ENCODE measurements around the gene TBC1D17. TPM values are rescaled to one million over a fixed set of nuclear protein-coding genes. Genes with fewer than 3 reads are reported as not detected.

Gene TBC1D17
- polyA plus RNA-seq, 1 donor from 2014 or later = 13.1 TPM

DNA sequence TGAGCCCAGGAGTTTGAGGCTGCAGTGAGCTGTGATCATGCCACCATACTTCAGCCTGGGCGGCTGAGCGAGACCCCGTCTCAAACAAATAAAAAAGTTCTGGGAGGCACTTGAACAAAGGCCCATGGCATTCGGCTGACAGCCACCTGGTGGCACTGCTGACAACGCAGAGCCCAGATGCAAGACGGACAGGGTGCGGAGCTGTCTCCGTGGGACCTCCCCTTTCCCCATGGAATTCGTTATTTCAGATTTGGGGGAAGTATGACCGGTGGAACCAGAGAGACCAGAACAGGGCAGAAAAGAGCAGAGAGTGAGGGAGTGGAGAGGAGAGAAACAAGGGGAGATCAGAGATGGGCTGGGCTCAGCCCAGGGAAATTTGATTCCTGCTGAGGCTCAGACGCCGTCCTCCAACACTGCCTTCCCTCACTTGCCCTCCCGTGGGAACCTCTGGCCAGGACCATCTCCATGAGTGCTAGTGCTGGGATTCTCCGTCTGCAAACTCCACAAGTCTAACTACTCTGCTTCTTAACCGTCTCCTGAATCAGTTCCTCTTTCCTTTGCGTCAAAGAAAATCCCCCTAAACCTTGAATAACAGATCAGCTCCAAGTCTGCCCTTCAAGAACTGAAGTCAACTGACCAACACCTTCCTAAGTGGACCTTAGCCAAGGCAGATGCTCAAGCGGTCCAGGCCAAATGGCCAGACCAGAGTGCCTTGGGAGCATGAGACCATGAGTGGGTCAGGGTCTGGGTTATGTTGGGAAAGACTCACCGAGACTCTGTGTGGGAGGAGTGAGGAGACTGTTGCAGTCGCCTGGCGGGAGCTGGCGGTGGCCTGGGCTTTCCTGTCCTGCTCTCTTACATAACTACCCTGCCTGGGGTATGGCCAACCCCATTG, 39.6 kb downstream of the TBC1D17 start:
- H2AFZ ChIP-seq (ENCODE audit: low read depth, low read length) = no peak overlapping the region
- no peaks in the 10 kb centered on the region for H4K20me1 ChIP-seq (ENCODE audit: insufficient read depth)
- no peaks in the 10 kb centered on the region for H3K36me3 ChIP-seq (ENCODE audit: insufficient read depth, low read length)
- H3K9ac ChIP-seq (ENCODE audit: low read length) = no peak overlapping the region
- no peak overlapping the region for H3K27ac ChIP-seq (ENCODE audit: low read length)
- H3K79me2 ChIP-seq (replicated peaks; ENCODE audit: insufficient read depth, low read length) = peaks cover 20% of the 10 kb centered on the region
- H3K4me2 ChIP-seq (ENCODE audit: low read length) = no peak overlapping the region
- H3K9me2 ChIP-seq (ENCODE audit: insufficient read depth, low read length) = no peaks in the 10 kb centered on the region
- H3F3A ChIP-seq (ENCODE audit: insufficient read depth, low read length, poor library complexity, severe bottlenecking) = no peaks in the 10 kb centered on the region
- no peak for TF ChIP-seq TAF1 (IDR thresholded peaks at IDR 0.05; ENCODE audit: low read depth)
- TF ChIP-seq SMC3 (conservative IDR thresholded peaks at IDR 0.05; ENCODE audit: poor library complexity) = no peak
- TF ChIP-seq EP300 (conservative IDR thresholded peaks at IDR 0.05; ENCODE audit: poor library complexity, severe bottlenecking) = no peak
- TF ChIP-seq POLR2AphosphoS5 (IDR thresholded peaks at IDR 0.05) = no peak
- TF ChIP-seq, protein P1, sequence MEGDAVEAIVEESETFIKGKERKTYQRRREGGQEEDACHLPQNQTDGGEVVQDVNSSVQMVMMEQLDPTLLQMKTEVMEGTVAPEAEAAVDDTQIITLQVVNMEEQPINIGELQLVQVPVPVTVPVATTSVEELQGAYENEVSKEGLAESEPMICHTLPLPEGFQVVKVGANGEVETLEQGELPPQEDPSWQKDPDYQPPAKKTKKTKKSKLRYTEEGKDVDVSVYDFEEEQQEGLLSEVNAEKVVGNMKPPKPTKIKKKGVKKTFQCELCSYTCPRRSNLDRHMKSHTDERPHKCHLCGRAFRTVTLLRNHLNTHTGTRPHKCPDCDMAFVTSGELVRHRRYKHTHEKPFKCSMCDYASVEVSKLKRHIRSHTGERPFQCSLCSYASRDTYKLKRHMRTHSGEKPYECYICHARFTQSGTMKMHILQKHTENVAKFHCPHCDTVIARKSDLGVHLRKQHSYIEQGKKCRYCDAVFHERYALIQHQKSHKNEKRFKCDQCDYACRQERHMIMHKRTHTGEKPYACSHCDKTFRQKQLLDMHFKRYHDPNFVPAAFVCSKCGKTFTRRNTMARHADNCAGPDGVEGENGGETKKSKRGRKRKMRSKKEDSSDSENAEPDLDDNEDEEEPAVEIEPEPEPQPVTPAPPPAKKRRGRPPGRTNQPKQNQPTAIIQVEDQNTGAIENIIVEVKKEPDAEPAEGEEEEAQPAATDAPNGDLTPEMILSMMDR (IDR thresholded peaks at IDR 0.05; ENCODE audit: poor library complexity, severe bottlenecking) = no peak
- TF ChIP-seq EZH2 (IDR thresholded peaks at IDR 0.05; ENCODE audit: borderline replicate concordance, insufficient read depth, low read length, poor library complexity, severe bottlenecking) = no peak
- TF ChIP-seq RAD21 (conservative IDR thresholded peaks at IDR 0.05) = no peak
- H3K9me3 ChIP-seq (ENCODE audit: low read length) = no peaks in the 10 kb centered on the region
- no peaks in the 10 kb centered on the region for H3K27me3 ChIP-seq (ENCODE audit: insufficient read depth, low read depth, low read length)
- no peak overlapping the region for H3K4me3 ChIP-seq (ENCODE audit: low read length)

DNA sequence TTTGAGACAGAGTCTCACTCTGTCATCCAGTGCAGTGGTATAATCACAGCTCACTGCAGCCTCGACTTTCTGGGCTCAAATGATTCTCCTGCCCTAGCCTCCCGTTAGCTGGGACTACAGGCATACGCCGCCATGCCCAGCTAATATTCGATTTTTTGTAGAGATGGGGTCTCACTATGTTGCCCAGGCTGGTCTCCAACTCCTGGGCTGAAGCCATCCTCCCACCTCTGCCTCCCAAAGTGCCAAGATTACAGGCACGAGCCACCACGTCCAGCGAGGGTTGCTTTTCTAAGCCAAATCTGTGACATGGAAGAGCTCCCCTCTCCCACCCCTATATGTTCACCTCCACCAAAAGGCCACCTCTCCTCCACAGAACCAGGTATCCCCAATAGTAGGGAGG, 40.6 kb downstream of the TBC1D17 start:
- Histone ChIP-seq H3F3A (ENCODE audit: insufficient read depth, low read length, poor library complexity, severe bottlenecking) (no peaks in the 10 kb centered on the region), H3K9me3 (ENCODE audit: low read length) (no peaks in the 10 kb centered on the region), H4K20me1 (ENCODE audit: insufficient read depth) (no peaks in the 10 kb centered on the region), H3K9me2 (ENCODE audit: insufficient read depth, low read length) (no peaks in the 10 kb centered on the region), H3K4me2 (ENCODE audit: low read length) (no peak overlapping the region), H2AFZ (ENCODE audit: low read depth, low read length) (no peak overlapping the region), H3K9ac (ENCODE audit: low read length) (no peak overlapping the region), H3K36me3 (ENCODE audit: insufficient read depth, low read length) (no peaks in the 10 kb centered on the region), H3K27ac (ENCODE audit: low read length) (no peak overlapping the region), H3K79me2 (replicated peaks; ENCODE audit: insufficient read depth, low read length) (peaks cover 27% of the 10 kb centered on the region), H3K4me3 (ENCODE audit: low read length) (no peak overlapping the region), H3K27me3 (ENCODE audit: insufficient read depth, low read depth, low read length) (no peaks in the 10 kb centered on the region)
- TF ChIP-seq EP300 (conservative IDR thresholded peaks at IDR 0.05; ENCODE audit: poor library complexity, severe bottlenecking) (no peak), RAD21 (conservative IDR thresholded peaks at IDR 0.05) (no peak), TAF1 (IDR thresholded peaks at IDR 0.05; ENCODE audit: low read depth) (no peak), EZH2 (IDR thresholded peaks at IDR 0.05; ENCODE audit: borderline replicate concordance, insufficient read depth, low read length, poor library complexity, severe bottlenecking) (no peak), SMC3 (conservative IDR thresholded peaks at IDR 0.05; ENCODE audit: poor library complexity) (no peak), POLR2AphosphoS5 (IDR thresholded peaks at IDR 0.05) (no peak), MXI1 (conservative IDR thresholded peaks at IDR 0.05; ENCODE audit: poor library complexity, severe bottlenecking) (no peak)
- TF ChIP-seq, protein P2, sequence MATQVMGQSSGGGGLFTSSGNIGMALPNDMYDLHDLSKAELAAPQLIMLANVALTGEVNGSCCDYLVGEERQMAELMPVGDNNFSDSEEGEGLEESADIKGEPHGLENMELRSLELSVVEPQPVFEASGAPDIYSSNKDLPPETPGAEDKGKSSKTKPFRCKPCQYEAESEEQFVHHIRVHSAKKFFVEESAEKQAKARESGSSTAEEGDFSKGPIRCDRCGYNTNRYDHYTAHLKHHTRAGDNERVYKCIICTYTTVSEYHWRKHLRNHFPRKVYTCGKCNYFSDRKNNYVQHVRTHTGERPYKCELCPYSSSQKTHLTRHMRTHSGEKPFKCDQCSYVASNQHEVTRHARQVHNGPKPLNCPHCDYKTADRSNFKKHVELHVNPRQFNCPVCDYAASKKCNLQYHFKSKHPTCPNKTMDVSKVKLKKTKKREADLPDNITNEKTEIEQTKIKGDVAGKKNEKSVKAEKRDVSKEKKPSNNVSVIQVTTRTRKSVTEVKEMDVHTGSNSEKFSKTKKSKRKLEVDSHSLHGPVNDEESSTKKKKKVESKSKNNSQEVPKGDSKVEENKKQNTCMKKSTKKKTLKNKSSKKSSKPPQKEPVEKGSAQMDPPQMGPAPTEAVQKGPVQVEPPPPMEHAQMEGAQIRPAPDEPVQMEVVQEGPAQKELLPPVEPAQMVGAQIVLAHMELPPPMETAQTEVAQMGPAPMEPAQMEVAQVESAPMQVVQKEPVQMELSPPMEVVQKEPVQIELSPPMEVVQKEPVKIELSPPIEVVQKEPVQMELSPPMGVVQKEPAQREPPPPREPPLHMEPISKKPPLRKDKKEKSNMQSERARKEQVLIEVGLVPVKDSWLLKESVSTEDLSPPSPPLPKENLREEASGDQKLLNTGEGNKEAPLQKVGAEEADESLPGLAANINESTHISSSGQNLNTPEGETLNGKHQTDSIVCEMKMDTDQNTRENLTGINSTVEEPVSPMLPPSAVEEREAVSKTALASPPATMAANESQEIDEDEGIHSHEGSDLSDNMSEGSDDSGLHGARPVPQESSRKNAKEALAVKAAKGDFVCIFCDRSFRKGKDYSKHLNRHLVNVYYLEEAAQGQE (IDR thresholded peaks at IDR 0.05; ENCODE audit: borderline replicate concordance) = no peak
- TF ChIP-seq, protein P1 (IDR thresholded peaks at IDR 0.05; ENCODE audit: poor library complexity, severe bottlenecking) = no peak

All from neural cell (in vitro differentiated cells).